OCI-LY7 (cell line): ENCODE results near the gene KLHL3. TPM values are rescaled to one million over a fixed set of nuclear protein-coding genes. Genes with fewer than 3 reads are reported as not detected.
"Not testable (repeated sequence)": the region's sequence is repeated elsewhere in the genome, so short reads cannot be mapped to it uniquely, and the experiment has no call there.

Experiments used
- BruUV-seq: library from RNA; stranded (reverse); fragments of 400-500 nt; replicated peaks from 2 replicates; lab custom pipeline; 2021; lab: Mats Ljungman, UMichigan
- CTCF ChIA-PET: fragments of 300-600 bp; sonication (Branson Sonifier 250); formaldehyde crosslinking; loops from one replicate; lab custom pipeline; 2022; ENCODE audit warnings: antibody characterized with exemption; ENCODE audit not compliant: unreplicated experiment; lab: Charles Lee
- POLR2A ChIA-PET: fragments of 300-600 bp; sonication (Branson Sonifier 250); formaldehyde crosslinking; loops from one replicate; lab custom pipeline; 2022; ENCODE audit warnings: antibody characterized with exemption; lab: Charles Lee
- DNase-seq: peaks from one replicate; pipeline ENCODE4 v3.0.0-alpha.2; 2015; ENCODE audit warnings: low spot score
- H2AFZ ChIP-seq: fragments of 200-600 bp; sonication (generic), shearing (Covaris generic); 2 replicates; pipeline ENCODE4 v1.6.1; 2014; ENCODE audit warnings: mild to moderate bottlenecking, antibody characterized with exemption, low read length, moderate library complexity
- H3K27ac ChIP-seq: fragments of 200-600 bp; sonication (generic); 2 replicates; pipeline ENCODE4 v1.5.1; 2014; ENCODE audit warnings: mixed run types, low read depth, mild to moderate bottlenecking, moderate library complexity, low read length, inconsistent platforms; ENCODE audit not compliant: poor library complexity, severe bottlenecking
- H3K36me3 ChIP-seq: fragments of 200-600 bp; sonication (generic); 2 replicates; pipeline ENCODE4 v1.6.1; 2014; ENCODE audit warnings: mild to moderate bottlenecking, antibody characterized with exemption, low read length, moderate library complexity, mixed read lengths; ENCODE audit not compliant: insufficient read depth
- H3K4me1 ChIP-seq: fragments of 200-600 bp; sonication (generic); 2 replicates; pipeline ENCODE4 v1.5.1; 2014; ENCODE audit warnings: mild to moderate bottlenecking, low read length; ENCODE audit not compliant: insufficient read depth, poor library complexity, severe bottlenecking
- H3K4me2 ChIP-seq: fragments of 200-600 bp; sonication (generic); 2 replicates; pipeline ENCODE4 v1.6.1; 2014; ENCODE audit warnings: mild to moderate bottlenecking, low read length
- H3K4me3 ChIP-seq: fragments of 200-600 bp; sonication (generic); 2 replicates; pipeline ENCODE4 v1.5.1; 2014; ENCODE audit warnings: mild to moderate bottlenecking, low read depth, low read length; ENCODE audit not compliant: poor library complexity, severe bottlenecking
- H3K79me2 ChIP-seq: fragments of 200-600 bp; sonication (generic); 2 replicates; pipeline ENCODE4 v1.6.1; 2016; ENCODE audit warnings: low read depth, mild to moderate bottlenecking, low read length, moderate library complexity, mixed read lengths; ENCODE audit not compliant: insufficient read depth
- H3K9me2 ChIP-seq: fragments of 200-600 bp; sonication (generic); 2 replicates; pipeline ENCODE4 v1.6.1; 2016; ENCODE audit warnings: mild to moderate bottlenecking, low read length, mixed read lengths; ENCODE audit not compliant: insufficient read depth
- H3K9me3 ChIP-seq: fragments of 200-600 bp; sonication (generic); 2 replicates; pipeline ENCODE4 v1.6.1; 2014; ENCODE audit warnings: mild to moderate bottlenecking, mixed run types, low read length, mixed read lengths
- H4K20me1 ChIP-seq: fragments of 200-600 bp; sonication (generic); 2 replicates; pipeline ENCODE4 v1.6.1; 2014; ENCODE audit warnings: mild to moderate bottlenecking, antibody characterized with exemption, low read length, moderate library complexity, mixed read lengths; ENCODE audit not compliant: insufficient read depth
- EZH2phosphoT487 ChIP-seq: fragments of 200-600 bp; sonication (generic); IDR thresholded peaks from 2 replicates; pipeline ENCODE4 v1.6.1; 2018; ENCODE audit warnings: low read depth, borderline replicate concordance, mild to moderate bottlenecking, mixed run types, antibody characterized with exemption, low read length, moderate library complexity, mixed read lengths
- intact Hi-C: fragments of 100-400 bp; cut with micrococcal nuclease; formaldehyde crosslinking; loops from one replicate; pipeline ENCODE4 v1.10.0; 2022; ENCODE audit not compliant: unreplicated experiment
- total RNA-seq, 2 experiments: library from RNA; depleted of rRNA in 1 of 2; stranded (reverse); fragments of >200 nt in 1 of 2; shearing (Covaris generic) in 1 of 2; gene quantifications; 2 replicates each; pipeline ENCODE4 v1.2.3, GENCODE V29; 2014 to 2022
- TF ChIP-seq, protein P1 (sequence below): fragments of 200-600 bp; sonication (generic); conservative IDR thresholded peaks from 2 replicates; pipeline ENCODE4 v1.5.1; 2014; ENCODE audit warnings: mild to moderate bottlenecking, antibody characterized with exemption, low read length, moderate library complexity, mixed read lengths

The KLHL3 gene
- total RNA-seq, 2 experiments from 2014 or later, result 0.28 to 6.2 TPM

DNA sequence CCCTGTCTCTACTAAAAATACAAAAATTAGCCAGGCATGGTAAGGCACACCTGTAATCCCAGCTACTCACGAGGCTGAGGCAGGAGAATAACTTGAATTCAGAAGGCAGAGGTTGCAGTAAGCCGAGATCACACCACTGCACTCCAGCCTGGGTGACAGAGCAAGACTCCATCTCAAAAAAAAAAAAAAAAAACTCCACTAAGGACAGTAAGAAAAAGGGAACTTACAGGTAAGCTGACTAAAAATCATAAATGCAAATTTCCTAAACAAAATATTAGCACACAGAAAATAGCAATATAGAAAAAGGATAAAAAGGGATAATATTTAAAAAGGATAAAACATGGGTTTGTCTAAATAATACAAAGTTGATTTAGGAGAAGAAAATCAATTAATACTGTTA lies 46.2 kb upstream of the KLHL3 start:
- ChIA-PET POLR2A (no interaction called here), CTCF (no interaction called here)
- H3K4me3 ChIP-seq, result no peak overlapping the region
- no peak overlapping the region for H3K4me2 ChIP-seq
- no peaks in the 10 kb centered on the region for H3K79me2 ChIP-seq
- no peak for DNase-seq
- H3K36me3 ChIP-seq, result no peaks in the 10 kb centered on the region
- H3K4me1 ChIP-seq, result no peaks in the 10 kb centered on the region
- intact Hi-C loops, result no loop called here
- TF ChIP-seq, protein P1, sequence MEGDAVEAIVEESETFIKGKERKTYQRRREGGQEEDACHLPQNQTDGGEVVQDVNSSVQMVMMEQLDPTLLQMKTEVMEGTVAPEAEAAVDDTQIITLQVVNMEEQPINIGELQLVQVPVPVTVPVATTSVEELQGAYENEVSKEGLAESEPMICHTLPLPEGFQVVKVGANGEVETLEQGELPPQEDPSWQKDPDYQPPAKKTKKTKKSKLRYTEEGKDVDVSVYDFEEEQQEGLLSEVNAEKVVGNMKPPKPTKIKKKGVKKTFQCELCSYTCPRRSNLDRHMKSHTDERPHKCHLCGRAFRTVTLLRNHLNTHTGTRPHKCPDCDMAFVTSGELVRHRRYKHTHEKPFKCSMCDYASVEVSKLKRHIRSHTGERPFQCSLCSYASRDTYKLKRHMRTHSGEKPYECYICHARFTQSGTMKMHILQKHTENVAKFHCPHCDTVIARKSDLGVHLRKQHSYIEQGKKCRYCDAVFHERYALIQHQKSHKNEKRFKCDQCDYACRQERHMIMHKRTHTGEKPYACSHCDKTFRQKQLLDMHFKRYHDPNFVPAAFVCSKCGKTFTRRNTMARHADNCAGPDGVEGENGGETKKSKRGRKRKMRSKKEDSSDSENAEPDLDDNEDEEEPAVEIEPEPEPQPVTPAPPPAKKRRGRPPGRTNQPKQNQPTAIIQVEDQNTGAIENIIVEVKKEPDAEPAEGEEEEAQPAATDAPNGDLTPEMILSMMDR, result no peak
- TF ChIP-seq EZH2phosphoT487, result no peak
- no peak overlapping the region for H2AFZ ChIP-seq
- no peaks in the 10 kb centered on the region for H4K20me1 ChIP-seq
- no peak overlapping the region for H3K27ac ChIP-seq
- H3K9me2 ChIP-seq, result no peaks in the 10 kb centered on the region
- no peaks in the 10 kb centered on the region for H3K9me3 ChIP-seq
- no TSS peak for BruUV-seq

DNA sequence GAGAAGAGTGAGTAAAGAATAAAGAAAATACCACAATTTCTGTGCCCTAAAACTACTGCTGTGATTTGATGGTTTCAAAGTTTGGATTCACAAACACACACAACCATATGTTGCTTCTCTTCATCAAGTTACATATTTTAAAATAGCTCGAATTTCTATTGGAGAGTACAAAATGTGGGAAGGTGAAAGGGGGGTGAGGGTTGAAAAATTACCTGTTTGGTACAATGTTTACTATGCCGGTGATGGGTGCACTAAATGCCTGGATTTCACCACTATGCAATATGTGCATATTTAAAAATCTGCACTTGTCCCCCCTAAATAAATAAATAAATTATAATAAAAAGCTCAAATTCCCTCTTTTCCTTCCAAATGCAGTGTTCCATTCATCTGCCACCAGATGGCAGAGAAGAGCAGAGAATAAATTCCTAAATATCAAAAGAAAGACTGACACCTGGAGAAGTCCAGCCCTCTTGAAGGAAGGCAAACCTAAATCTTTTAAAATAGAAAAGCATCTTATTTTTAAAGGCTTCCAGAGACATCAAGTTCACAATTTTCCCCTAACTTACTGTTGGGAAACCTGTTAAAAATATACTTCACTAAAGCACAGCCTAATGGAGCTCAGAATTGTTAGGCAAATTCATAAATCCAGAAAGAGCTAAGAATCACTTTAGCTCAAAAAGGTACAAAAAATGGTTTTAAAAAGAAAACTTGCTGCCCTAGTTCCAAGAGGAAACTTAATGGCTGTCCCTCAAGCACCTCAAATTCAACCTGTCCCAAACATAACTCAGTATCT lies 43.1 kb upstream of the KLHL3 start:
- peak; percentile 51 for DNase-seq
- Histone ChIP-seq H3K36me3 (no peaks in the 10 kb centered on the region), H3K79me2 (no peaks in the 10 kb centered on the region), H4K20me1 (no peaks in the 10 kb centered on the region), H3K9me3 (no peaks in the 10 kb centered on the region), H2AFZ (no peak overlapping the region), H3K4me2 (no peak overlapping the region), H3K4me3 (no peak overlapping the region), H3K9me2 (no peaks in the 10 kb centered on the region), H3K4me1 (no peaks in the 10 kb centered on the region), H3K27ac (no peak overlapping the region)
- ChIA-PET POLR2A (interaction anchor here (0.7 kb wide), 2 partner anchors 200 to 423 kb away, joined by 3 read pairs; no protein-coding TSS in a partner anchor), CTCF (interaction anchor here (1.3 kb wide), 1 partner anchor 40 kb away, joined by 3 read pairs; no protein-coding TSS in a partner anchor)
- TF ChIP-seq, protein P1, result peak; percentile 88
- TF ChIP-seq EZH2phosphoT487, result no peak
- intact Hi-C loops, result loop anchor here (1.0 to 5.0 kb wide), 3 partner anchors 43 to 353 kb away; no protein-coding TSS in a partner anchor
- BruUV-seq, result no TSS peak

DNA sequence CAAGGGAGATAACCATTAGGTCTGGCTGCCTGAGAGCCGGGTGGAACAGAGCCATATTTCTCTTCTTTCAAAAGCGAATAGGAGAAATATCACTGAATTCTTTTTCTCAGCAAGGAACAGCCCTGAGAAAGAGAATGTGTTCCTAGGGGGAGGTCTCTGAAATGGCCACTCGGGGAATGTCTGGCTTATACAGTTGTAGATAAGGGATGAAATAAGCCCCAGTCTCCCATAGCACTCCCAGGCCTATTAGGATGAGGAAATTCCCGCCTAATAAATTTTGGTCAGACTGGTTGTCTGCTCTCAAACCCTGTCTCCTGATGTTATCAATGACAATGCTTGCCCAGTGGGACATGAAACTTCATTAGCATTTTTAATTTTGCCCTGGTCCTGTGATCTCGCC lies 32.0 kb upstream of the KLHL3 start:
- H3K4me1 ChIP-seq, H2AFZ ChIP-seq, H3K9me2 ChIP-seq, H3K27ac ChIP-seq, POLR2A ChIA-PET, H3K79me2 ChIP-seq, BruUV-seq, CTCF ChIA-PET, H3K4me2 ChIP-seq, H4K20me1 ChIP-seq, H3K4me3 ChIP-seq, H3K36me3 ChIP-seq, DNase-seq, intact Hi-C loops: not testable (repeated sequence)
- 0 out of 2 replicates have a peak, but pooled peaks cover 11% of the 10 kb centered on the region for H3K9me3 ChIP-seq
